Renal pelvis (tissue), 4 donors: ENCODE data around the gene BBS12. TPM values are rescaled to one million over a fixed set of nuclear protein-coding genes. Genes with fewer than 3 reads are reported as not detected.
A peak's percentile ranks its signal among the peaks of the same experiment; 100 is the strongest.

Experiments used
- DNase-seq: peaks from one replicate; pipeline ENCODE4 v3.0.0-alpha.2; 2013
- polyA plus RNA-seq, 3 donors: library from polyadenylated mRNA; unstranded; fragments of 120-200 nt; gene quantifications; one replicate each; pipeline ENCODE4 v1.2.1, GENCODE V29; 2013; ENCODE audit not compliant: insufficient read length in 3 of 3

BBS12 gene
- polyA plus RNA-seq, 3 donors: 13.3 to 15.7 (median 14.8) TPM

DNA sequence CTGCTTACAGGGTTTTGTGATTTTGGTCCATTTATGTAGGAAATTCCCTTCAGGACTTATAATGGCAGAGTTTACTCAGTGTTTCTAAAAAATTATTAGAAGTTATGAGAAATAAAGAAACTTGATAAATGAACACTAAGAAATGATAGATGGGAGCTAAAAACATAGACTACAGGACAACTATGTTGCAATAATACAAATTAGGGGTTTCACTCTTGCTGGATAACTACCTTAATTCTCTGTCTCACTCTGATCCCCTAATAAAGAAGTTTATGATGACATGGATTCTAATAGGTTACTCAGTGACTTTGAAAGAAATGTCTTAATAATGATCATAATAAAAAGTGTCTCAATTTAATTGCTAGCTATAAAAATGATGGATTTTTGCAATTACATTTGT, 23.3 kb upstream of the BBS12 start:
- no peak for DNase-seq

GRCh38 chr4:122710434-122711308, 21.8 kb upstream of the BBS12 start:
- DNase-seq: no peak

- no peak for DNase-seq
Measured at GRCh38 chr4:122711919-122712318, 20.6 kb upstream of the BBS12 start.

GRCh38 chr4:122712782-122713181, 19.7 kb upstream of the BBS12 start:
- DNase-seq: no peak

- no peak for DNase-seq
Measured at GRCh38 chr4:122715221-122715620, 17.3 kb upstream of the BBS12 start.

GRCh38 chr4:122716825-122717448, 15.6 kb upstream of the BBS12 start:
- no peak for DNase-seq

DNA sequence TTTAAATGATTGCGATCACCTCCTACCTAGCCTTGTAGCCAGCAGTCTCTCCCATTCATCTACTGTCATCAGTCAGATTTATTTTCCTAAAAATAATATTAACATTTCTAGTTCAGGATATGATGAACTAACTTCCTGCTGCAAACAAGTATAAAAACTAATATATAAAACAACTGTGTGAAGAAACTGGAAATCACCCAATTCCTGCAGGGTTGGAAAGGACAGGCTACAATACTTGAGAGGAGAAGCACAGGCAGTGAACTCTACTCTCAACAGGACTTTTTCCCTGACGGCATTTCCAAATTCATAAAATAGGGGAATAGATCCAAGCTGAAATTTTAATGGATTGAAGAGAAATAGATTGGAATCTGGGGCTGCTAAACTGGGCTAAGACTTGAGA, 14.2 kb upstream of the BBS12 start:
- DNase-seq: no peak

DNA sequence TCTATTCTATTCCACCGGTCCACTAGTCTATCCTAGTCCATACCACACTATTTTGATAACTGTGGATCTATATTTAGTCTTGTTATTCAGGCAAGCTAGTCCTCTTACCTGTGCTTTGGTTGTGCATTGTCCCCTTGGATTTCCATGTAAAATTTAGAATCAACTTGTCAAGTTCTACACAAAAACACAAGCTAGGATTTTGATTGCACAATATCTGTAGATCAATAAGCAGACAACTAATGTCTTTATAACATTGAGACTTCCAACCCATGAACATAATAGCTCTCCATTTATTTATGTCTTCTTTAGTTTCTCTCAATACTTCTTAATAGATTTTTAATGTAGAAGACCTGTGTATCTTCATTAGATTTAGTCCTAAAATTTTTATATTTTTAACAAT, 10.2 kb upstream of the BBS12 start:
- DNase-seq: no peak

GRCh38 chr4:122728856-122729255, 3.6 kb upstream of the BBS12 start:
- no peak for DNase-seq

DNA sequence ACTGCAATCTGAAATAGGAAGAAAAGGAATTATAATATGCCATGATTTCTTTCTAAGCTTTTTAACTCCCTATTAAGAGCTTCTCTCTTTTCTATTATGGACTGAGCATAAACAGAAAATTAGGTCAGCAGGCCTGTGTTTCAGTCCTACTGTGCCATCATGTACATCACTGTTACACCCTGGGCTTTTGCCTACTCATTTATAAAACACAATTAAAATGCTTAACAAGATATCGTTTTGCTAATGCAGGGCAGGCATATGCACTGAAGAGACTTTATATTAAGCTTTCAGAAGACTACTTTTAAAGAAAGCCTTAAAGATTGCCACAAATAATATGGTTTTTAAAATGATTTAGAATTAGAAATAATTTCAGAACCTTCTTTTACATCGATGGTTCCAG, 828 bp upstream of the BBS12 start:
- DNase-seq: no peak

DNA sequence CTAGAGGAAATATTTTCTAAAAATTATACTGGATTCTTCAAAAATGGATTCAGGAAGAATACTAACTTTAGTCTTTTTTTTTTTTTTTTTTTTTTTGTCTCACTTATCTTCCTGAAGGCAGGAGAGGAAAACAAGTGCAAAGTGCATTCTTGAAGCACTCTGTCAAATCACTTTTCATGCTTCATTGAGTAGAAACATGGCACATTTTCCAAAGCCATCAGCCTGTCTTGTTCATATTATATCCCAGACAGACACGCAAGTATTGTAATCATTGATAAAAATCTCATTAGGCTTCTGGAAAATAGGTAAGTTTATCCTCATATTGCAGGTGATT, 1.2 kb downstream of the BBS12 start:
- no peak for DNase-seq

GRCh38 chr4:122739174-122739573, 6.7 kb downstream of the BBS12 start:
- no peak for DNase-seq

DNA sequence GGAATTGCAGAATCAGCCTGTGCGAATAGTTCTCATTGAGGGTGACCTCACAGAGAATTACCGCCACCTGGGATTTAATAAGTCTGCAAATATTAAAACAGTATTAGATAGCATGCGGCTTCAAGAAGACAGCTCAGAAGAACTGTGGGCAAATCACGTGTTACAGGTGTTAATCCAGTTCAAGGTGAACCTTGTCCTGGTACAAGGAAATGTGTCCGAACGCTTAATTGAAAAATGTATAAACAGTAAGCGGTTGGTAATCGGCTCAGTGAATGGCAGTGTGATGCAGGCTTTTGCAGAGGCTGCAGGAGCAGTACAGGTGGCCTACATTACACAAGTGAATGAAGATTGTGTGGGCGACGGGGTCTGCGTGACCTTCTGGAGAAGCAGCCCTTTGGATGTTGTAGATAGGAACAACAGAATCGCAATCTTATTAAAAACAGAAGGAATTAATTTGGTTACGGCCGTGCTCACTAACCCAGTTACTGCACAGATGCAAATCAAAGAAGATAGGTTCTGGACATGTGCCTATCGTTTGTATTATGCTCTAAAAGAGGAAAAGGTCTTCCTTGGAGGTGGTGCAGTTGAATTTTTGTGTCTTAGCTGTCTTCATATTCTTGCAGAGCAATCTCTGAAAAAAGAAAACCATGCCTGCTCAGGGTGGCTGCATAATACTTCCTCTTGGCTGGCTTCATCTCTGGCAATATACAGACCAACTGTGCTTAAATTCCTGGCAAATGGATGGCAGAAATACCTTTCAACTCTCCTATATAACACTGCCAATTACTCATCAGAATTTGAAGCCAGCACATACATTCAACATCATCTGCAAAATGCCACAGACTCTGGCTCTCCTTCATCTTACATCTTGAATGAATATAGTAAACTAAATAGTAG, 10.7 kb downstream of the BBS12 start:
- no peak for DNase-seq

DNA sequence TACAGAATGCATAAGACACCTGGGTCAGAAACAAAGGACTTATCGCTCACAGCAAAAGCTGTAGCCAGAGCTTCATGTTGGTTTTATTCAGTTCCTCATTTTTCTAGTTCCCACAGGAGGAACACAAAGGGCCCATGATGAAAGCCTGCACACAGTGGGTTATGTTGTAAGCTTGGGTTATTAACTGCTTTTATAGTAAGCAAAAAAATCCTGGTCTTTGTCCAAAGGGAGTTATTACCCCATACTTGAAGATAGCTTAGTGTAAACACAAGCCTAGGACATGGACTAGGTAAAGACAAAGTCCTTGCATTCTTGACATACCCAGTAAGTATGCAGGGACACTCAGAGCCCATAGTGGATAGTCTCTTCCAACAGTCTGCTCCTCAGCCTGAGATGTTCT, 11.7 kb downstream of the BBS12 start:
- no peak for DNase-seq

- DNase-seq: no peak
Measured at GRCh38 chr4:122746485-122746965, 14.0 kb downstream of the BBS12 start.

DNA sequence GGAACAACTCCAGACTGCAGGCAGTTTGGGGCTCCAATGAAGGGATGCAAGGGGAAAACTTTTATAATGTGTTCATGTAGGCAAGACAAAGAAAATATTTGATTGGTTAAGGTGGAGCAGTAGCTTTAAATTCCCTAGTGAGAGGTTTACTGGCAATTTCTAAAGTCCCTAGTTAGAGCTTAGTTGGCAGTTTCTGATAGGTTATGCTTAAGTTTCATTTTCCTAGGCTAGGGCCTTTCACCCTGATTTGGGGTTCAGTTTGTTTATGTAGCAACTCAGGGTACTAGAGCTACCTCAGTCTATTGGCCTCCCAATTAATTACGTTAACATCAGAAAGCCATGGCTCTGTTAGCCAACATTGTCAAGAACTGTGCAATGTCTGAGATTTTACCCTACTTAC, 14.6 kb downstream of the BBS12 start:
- no peak for DNase-seq

DNA sequence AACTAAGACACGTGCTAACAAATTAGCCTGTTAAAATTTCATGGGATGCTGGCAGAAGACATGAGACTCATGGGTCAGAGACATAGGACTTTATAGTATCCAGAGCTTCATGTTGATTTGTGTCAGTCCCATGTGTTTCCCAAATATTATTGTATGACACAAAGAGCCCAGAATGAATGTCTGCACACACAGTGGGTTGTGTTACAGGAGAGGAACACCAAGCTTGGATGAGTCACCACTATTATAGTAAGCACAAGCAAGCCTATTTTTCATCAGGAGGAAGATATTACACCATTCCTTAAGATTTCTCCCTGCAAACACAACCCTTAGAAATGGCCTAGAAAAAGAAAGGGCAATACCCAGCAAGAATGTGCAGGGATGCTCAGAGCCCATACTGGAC, 15.4 kb downstream of the BBS12 start:
- DNase-seq: no peak

GRCh38 chr4:122749704-122750454, 17.4 kb downstream of the BBS12 start:
- DNase-seq: no peak

DNA sequence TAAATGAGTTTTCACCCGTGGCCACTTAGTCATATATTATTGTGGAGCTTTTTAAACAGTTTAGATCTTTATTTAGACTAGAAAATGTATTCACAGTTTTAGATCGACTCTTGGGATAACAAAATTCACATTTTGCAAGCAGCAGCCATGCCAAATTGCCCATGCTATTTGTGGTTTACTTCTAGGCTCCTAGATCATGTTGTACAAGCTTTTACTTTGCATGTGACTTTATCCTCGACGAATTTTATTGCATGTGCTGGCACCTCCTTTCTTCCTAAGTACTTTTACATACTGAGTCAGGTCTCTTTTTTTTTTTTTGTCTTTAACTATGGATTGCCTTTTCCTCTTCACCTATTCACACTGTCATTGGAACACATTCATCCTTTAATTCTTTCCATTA, 23.2 kb downstream of the BBS12 start:
- DNase-seq: no peak

DNA sequence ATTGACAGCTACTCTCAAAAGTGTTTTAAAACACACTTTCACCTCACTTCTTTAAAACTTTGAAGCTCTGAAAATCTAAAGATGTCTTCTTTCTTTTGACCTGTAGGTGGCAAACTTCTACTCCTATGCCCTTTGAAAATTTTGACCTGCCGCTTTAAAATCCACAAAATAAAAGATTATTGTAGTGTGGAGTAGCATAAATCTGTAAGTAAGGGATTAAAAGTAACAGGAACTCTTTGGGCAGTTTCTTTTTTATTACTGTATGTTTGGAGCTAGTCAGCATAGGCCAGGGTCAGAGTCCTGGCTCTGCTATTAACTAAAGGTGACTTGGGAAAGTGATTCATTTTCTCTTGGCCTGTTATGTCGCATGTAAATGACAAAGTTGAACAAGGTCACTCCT, 25.5 kb downstream of the BBS12 start:
- DNase-seq: peak; percentile 26

DNA sequence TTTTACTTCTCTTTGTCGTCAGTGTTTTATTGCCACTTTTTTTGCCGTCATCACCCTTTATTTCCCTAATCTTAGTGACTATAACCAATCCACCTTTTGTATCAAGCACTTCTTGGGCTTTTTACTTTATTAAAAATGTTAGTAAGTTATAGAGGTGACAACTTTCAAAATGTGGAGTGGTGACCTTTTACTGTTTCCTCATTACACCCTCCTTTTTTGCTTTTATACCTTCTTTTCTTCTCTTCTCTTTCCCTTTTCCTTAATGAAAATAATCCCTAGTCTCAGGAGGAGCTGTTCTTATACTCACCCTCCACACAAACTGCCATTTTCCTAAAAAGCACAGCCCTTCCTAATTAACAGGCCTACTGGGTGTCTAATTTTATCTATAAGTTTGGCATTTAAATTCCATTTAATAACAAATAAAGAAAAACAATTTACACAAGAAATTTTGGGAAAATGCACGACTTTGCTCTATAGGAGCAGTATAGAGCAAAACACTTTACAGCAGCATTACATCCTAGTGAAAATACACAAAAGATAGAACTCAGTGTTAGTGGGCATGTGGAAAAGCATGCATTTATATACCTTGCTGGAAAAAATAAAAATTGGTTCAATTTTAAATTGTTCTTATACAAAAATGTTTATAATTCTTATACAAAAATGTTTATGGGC, 27.3 kb downstream of the BBS12 start:
- no peak for DNase-seq
